Lower leg skin (tissue), 3 donors: Measurements from ENCODE around the gene GRIN1.

Source experiments
- POLR2A ChIP-seq, 2 donors: fragments of 450-650 bp; IDR thresholded peaks; one replicate each; pipeline ENCODE4 v1.6.1; 2016 to 2017; ENCODE audit warnings: antibody characterized with exemption in 2 of 2, mild to moderate bottlenecking in 1 of 2, moderate library complexity in 1 of 2
- TF ChIP-seq, protein P1 (sequence below), 3 donors: fragments of 450-650 bp; IDR thresholded peaks; one replicate each; pipeline ENCODE4 v1.5.1; 2016; ENCODE audit warnings: antibody characterized with exemption in 3 of 3, mild to moderate bottlenecking in 3 of 3, moderate library complexity in 2 of 3

DNA sequence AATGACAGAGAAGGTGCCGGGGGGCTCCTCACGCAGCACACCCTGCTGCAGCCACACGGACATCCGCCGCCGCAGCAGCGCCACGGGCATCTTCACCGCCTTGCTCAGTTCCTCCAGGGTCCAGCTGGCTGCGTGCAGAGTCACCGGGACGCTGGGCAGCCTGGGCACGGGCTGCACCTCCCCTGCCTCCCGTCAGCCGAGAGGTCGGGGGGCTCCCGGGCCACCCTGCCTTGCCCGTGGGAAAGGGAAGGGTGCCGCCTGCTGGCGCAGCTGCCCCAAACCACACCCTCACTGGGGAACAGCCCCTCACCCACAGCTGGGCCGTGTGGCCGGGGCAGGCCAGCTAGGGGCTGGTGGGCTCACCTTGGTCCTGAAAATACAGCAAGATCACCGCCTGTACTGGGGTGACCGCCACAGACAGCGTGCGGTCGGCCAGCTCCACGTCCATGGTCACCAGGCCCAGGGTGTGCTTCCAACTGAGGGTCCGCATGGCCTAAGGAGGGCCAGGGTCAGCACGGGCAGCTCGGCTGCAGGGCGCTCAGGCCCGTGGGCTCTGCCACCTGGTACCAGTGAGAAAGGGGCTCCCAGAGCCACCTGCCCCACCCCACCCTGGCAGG, 36.5 kb downstream of the GRIN1 start:
- TF ChIP-seq, protein P1, sequence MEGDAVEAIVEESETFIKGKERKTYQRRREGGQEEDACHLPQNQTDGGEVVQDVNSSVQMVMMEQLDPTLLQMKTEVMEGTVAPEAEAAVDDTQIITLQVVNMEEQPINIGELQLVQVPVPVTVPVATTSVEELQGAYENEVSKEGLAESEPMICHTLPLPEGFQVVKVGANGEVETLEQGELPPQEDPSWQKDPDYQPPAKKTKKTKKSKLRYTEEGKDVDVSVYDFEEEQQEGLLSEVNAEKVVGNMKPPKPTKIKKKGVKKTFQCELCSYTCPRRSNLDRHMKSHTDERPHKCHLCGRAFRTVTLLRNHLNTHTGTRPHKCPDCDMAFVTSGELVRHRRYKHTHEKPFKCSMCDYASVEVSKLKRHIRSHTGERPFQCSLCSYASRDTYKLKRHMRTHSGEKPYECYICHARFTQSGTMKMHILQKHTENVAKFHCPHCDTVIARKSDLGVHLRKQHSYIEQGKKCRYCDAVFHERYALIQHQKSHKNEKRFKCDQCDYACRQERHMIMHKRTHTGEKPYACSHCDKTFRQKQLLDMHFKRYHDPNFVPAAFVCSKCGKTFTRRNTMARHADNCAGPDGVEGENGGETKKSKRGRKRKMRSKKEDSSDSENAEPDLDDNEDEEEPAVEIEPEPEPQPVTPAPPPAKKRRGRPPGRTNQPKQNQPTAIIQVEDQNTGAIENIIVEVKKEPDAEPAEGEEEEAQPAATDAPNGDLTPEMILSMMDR (IDR thresholded peaks at IDR 0.05) = no peak
- TF ChIP-seq POLR2A (IDR thresholded peaks at IDR 0.05) = no peak
